Measurements from ENCODE around the gene CNTNAP2.

- no peak for TF ChIP-seq CTCF (IDR thresholded peaks at IDR 0.05)
- TF ChIP-seq, protein P1, sequence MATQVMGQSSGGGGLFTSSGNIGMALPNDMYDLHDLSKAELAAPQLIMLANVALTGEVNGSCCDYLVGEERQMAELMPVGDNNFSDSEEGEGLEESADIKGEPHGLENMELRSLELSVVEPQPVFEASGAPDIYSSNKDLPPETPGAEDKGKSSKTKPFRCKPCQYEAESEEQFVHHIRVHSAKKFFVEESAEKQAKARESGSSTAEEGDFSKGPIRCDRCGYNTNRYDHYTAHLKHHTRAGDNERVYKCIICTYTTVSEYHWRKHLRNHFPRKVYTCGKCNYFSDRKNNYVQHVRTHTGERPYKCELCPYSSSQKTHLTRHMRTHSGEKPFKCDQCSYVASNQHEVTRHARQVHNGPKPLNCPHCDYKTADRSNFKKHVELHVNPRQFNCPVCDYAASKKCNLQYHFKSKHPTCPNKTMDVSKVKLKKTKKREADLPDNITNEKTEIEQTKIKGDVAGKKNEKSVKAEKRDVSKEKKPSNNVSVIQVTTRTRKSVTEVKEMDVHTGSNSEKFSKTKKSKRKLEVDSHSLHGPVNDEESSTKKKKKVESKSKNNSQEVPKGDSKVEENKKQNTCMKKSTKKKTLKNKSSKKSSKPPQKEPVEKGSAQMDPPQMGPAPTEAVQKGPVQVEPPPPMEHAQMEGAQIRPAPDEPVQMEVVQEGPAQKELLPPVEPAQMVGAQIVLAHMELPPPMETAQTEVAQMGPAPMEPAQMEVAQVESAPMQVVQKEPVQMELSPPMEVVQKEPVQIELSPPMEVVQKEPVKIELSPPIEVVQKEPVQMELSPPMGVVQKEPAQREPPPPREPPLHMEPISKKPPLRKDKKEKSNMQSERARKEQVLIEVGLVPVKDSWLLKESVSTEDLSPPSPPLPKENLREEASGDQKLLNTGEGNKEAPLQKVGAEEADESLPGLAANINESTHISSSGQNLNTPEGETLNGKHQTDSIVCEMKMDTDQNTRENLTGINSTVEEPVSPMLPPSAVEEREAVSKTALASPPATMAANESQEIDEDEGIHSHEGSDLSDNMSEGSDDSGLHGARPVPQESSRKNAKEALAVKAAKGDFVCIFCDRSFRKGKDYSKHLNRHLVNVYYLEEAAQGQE (IDR thresholded peaks at IDR 0.05; ENCODE audit: insufficient read depth in 1 of 2, low read depth in 2 of 2, low read length in 1 of 2), result no peak
- no peak for TF ChIP-seq SIN3A (IDR thresholded peaks at IDR 0.05; ENCODE audit: borderline replicate concordance, insufficient read depth, low read depth, low read length)
Observed at GRCh38 chr7:147053746-147054145, 937.1 kb downstream of the CNTNAP2 start.
